Smooth muscle cell (in vitro differentiated cells): ENCODE data around the gene MYF6. TPM values are rescaled to one million over a fixed set of nuclear protein-coding genes. Genes with fewer than 3 reads are reported as not detected.

ENCODE experiments used
- DNase-seq: peaks from one replicate; lab custom pipeline; 2025; ENCODE audit not compliant: unreplicated experiment; lab: John Stamatoyannopoulos, UW
- H2AFZ ChIP-seq: fragments of 200-600 bp; sonication (generic); 2 replicates; pipeline ENCODE4 v1.6.0; 2016; ENCODE audit warnings: antibody characterized with exemption, low read depth, mild to moderate bottlenecking
- H3F3A ChIP-seq: fragments of 200-600 bp; sonication (generic); 2 replicates; pipeline ENCODE4 v1.6.0; 2017; ENCODE audit warnings: antibody characterized with exemption, low read depth
- H3K27ac ChIP-seq: fragments of 200-600 bp; sonication (generic); 2 replicates; pipeline ENCODE4 v1.5.1; 2016; ENCODE audit warnings: low read depth, mild to moderate bottlenecking
- H3K27me3 ChIP-seq: fragments of 200-600 bp; sonication (generic); 2 replicates; pipeline ENCODE4 v1.6.1; 2016; ENCODE audit warnings: low read depth, mild to moderate bottlenecking
- H3K36me3 ChIP-seq: fragments of 200-600 bp; sonication (generic); 2 replicates; pipeline ENCODE4 v1.5.1; 2016; ENCODE audit warnings: low read depth
- H3K4me1 ChIP-seq: fragments of 200-600 bp; sonication (generic); 2 replicates; pipeline ENCODE4 v1.5.1; 2016; ENCODE audit warnings: low read depth
- H3K4me2 ChIP-seq: fragments of 200-600 bp; sonication (generic); 2 replicates; pipeline ENCODE4 v1.6.0; 2016; ENCODE audit warnings: mild to moderate bottlenecking
- H3K4me3 ChIP-seq: fragments of 200-600 bp; sonication (generic); 2 replicates; pipeline ENCODE4 v1.5.1; 2016; ENCODE audit warnings: mild to moderate bottlenecking
- H3K79me2 ChIP-seq: fragments of 200-600 bp; sonication (generic); 2 replicates; pipeline ENCODE4 v1.6.0; 2016; ENCODE audit warnings: low read depth, mild to moderate bottlenecking
- H3K9ac ChIP-seq: fragments of 200-600 bp; sonication (generic); 2 replicates; pipeline ENCODE4 v1.6.0; 2016; ENCODE audit warnings: low read depth
- H3K9me3 ChIP-seq: fragments of 200-600 bp; sonication (generic); replicated peaks from 2 replicates; pipeline ENCODE4 v1.5.1; 2016; ENCODE audit warnings: low read depth
- H4K20me1 ChIP-seq: fragments of 200-600 bp; sonication (generic); 2 replicates; pipeline ENCODE4 v1.6.0; 2016; ENCODE audit warnings: low read depth
- WGBS: methylation state at CpG from one replicate; pipeline ENCODE4 v1.1.7; 2016; ENCODE audit warnings: low lambda C conversion rate; 5-methylcytosine and 5-hydroxymethylcytosine counted together
- polyA plus RNA-seq: library from polyadenylated mRNA; unstranded; fragments of >200 nt; fragmentation: Nextera tagmentation; extraction: Ambion mirVana; gene quantifications from 2 replicates; pipeline ENCODE4 v1.2.1, GENCODE V29; 2016
- total RNA-seq: library from RNA; depleted of rRNA; stranded (reverse); fragments of >200 nt; gene quantifications from 2 replicates; pipeline ENCODE4 v1.2.3, GENCODE V29; 2014
- TF ChIP-seq, protein P1 (sequence below): fragments of 200-600 bp; sonication (generic); IDR thresholded peaks from 2 replicates; pipeline ENCODE4 v1.5.1; 2017; ENCODE audit warnings: borderline replicate concordance, mild to moderate bottlenecking, antibody characterized with exemption; ENCODE audit not compliant: insufficient read depth, poor library complexity, severe bottlenecking

MYF6 gene
- total and polyA plus RNA-seq, 2 experiments from 2014 or later, result not detected

DNA sequence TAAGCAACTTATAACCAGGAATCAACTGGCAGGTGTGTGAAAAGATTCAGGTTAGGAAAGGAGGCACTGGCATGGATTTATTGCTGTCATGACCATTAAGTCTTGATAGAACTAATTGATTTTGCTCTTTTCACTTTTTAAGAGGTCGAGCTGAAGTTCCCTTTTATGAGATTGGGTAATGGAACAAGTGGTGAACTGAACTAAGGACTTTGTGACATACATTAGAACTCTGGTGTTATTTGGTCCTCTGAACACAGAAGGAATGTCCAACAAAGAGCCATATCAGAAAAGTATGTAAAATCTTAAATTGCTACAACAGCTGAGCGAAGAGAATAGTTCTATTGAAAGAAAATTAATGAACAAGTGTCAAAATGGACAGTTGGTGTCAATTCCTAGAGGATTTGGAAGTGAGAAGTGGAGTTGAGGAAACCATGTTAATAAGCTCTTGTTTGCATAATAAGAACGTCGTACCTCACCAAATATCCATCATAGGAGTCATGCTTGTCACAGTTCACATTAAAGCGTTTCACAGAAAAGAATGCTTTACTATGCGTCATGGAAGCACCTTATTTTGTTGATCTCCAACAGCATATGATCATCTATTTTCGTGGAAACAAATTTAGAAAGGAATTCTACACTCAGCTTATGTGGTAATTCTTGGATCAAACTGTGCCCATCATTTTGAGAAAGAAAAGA, 8.4 kb upstream of the MYF6 start:
- no peaks in the 10 kb centered on the region for H3K36me3 ChIP-seq
- 77% methylated on average over 7 of the region's 7 CpGs for WGBS
- no peak for DNase-seq
- no peak overlapping the region for H3K4me3 ChIP-seq
- no peaks in the 10 kb centered on the region for H4K20me1 ChIP-seq
- H3K9me3 ChIP-seq, result no peaks in the 10 kb centered on the region
- H3K79me2 ChIP-seq, result no peaks in the 10 kb centered on the region
- H3K4me1 ChIP-seq, result peaks cover 9% of the 10 kb centered on the region
- H3F3A ChIP-seq, result no peaks in the 10 kb centered on the region
- no peak overlapping the region for H3K27ac ChIP-seq
- peaks cover 5% of the 10 kb centered on the region for H3K27me3 ChIP-seq
- H2AFZ ChIP-seq, result no peak overlapping the region
- TF ChIP-seq, protein P1, sequence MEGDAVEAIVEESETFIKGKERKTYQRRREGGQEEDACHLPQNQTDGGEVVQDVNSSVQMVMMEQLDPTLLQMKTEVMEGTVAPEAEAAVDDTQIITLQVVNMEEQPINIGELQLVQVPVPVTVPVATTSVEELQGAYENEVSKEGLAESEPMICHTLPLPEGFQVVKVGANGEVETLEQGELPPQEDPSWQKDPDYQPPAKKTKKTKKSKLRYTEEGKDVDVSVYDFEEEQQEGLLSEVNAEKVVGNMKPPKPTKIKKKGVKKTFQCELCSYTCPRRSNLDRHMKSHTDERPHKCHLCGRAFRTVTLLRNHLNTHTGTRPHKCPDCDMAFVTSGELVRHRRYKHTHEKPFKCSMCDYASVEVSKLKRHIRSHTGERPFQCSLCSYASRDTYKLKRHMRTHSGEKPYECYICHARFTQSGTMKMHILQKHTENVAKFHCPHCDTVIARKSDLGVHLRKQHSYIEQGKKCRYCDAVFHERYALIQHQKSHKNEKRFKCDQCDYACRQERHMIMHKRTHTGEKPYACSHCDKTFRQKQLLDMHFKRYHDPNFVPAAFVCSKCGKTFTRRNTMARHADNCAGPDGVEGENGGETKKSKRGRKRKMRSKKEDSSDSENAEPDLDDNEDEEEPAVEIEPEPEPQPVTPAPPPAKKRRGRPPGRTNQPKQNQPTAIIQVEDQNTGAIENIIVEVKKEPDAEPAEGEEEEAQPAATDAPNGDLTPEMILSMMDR, result no peak
- H3K9ac ChIP-seq, result no peak overlapping the region
- no peak overlapping the region for H3K4me2 ChIP-seq

DNA sequence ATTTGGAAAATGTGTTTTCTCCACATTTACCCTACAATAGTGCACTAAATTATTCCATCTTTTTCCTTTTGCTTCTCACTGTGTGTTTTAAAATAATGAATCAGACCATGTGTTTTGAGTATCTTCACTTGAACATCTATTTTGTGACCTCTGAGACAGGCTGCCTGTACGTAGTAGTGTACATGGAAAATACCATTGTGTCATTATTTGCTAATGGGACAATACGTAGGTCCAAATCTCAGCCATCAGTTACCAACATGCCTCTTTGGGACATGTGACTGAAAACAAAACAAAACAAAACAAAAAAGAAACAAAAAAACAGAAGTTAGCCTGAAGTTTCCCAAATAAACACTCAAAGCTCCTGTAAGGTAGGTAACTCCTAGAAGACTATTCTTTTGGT, 7.1 kb upstream of the MYF6 start:
- H4K20me1 ChIP-seq, result no peaks in the 10 kb centered on the region
- H3K27me3 ChIP-seq, result peaks cover 5% of the 10 kb centered on the region
- no peak overlapping the region for H2AFZ ChIP-seq
- no peaks in the 10 kb centered on the region for H3K79me2 ChIP-seq
- H3K9ac ChIP-seq, result no peak overlapping the region
- no peaks in the 10 kb centered on the region for H3F3A ChIP-seq
- no peak overlapping the region for H3K4me2 ChIP-seq
- TF ChIP-seq, protein P1, result no peak
- DNase-seq, result no peak
- no peak overlapping the region for H3K27ac ChIP-seq
- no peaks in the 10 kb centered on the region for H3K36me3 ChIP-seq
- no peaks in the 10 kb centered on the region for H3K9me3 ChIP-seq
- no peak overlapping the region for H3K4me3 ChIP-seq
- WGBS, result 90% methylated on average over 2 of the region's 2 CpGs
- peaks cover 9% of the 10 kb centered on the region for H3K4me1 ChIP-seq

DNA sequence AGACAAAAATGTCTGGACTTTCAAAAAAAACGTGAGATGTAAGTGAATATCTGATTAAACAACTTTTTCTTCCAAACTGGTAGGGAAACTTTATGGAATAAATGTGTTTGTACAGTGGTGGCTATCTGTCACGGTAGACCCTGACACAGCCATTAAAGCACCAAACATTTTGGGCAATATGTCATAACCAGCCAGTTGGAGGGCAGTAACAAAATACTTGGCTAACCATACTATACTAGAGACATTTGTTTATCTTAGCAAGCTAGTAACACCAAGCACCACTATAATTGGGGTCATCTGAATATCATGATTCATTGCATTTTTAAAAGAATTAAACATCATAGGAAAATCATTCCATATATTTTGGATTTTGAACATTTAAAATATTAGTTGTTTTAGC, 6.0 kb upstream of the MYF6 start:
- no peaks in the 10 kb centered on the region for H4K20me1 ChIP-seq
- peaks cover 11% of the 10 kb centered on the region for H3K27me3 ChIP-seq
- no peak overlapping the region for H3K4me2 ChIP-seq
- peaks cover 9% of the 10 kb centered on the region for H3K4me1 ChIP-seq
- WGBS, result 82% methylated on average over 2 of the region's 2 CpGs
- TF ChIP-seq, protein P1, result no peak
- H3K79me2 ChIP-seq, result no peaks in the 10 kb centered on the region
- no peak overlapping the region for H3K4me3 ChIP-seq
- no peak overlapping the region for H3K9ac ChIP-seq
- no peak overlapping the region for H2AFZ ChIP-seq
- H3K36me3 ChIP-seq, result no peaks in the 10 kb centered on the region
- H3K9me3 ChIP-seq, result no peaks in the 10 kb centered on the region
- H3K27ac ChIP-seq, result no peak overlapping the region
- DNase-seq, result no peak
- H3F3A ChIP-seq, result no peaks in the 10 kb centered on the region
